GM12878 (cell line): ENCODE data around the gene PRDM2. TPM values are rescaled to one million over a fixed set of nuclear protein-coding genes. Genes with fewer than 3 reads are reported as not detected.

Source experiments
- ATAC-seq: fragments of 200-7000 bp; cut with Tn5 transposase; 3 replicates; pipeline ENCODE4 v1.9.1; 2020; ENCODE audit warnings: mild to moderate bottlenecking, moderate library complexity
- BruUV-seq: library from RNA; stranded (reverse); fragments of 400-500 nt; replicated peaks from 2 replicates; lab custom pipeline; 2021; lab: Mats Ljungman, UMichigan
- CTCF ChIA-PET: fragments of 300-600 bp; sonication (Branson Sonifier 250); formaldehyde crosslinking; extraction: SDS; loops from one replicate; lab custom pipeline; 2021; ENCODE audit warnings: inconsistent platforms; lab: Yijun Ruan, JAX
- POLR2A ChIA-PET: fragments of 350-600 bp; formaldehyde crosslinking; extraction: SDS; loops from one replicate; lab custom pipeline; 2021; ENCODE audit warnings: inconsistent platforms; lab: Charles Lee
- RAD21 ChIA-PET: fragments of 300-600 bp; sonication (Branson Sonifier 250); formaldehyde crosslinking; loops from one replicate; lab custom pipeline; 2023; ENCODE audit warnings: antibody characterized with exemption; ENCODE audit not compliant: unreplicated experiment; lab: Charles Lee
- SMC1A ChIA-PET: fragments of 300-600 bp; sonication (Branson Sonifier 250); formaldehyde crosslinking; loops from one replicate; lab custom pipeline; 2023; ENCODE audit not compliant: unreplicated experiment, uncharacterized antibody; lab: Charles Lee
- DNase-seq: peaks from one replicate; pipeline ENCODE4 v3.0.0-alpha.2; 2011; ENCODE audit warnings: low read depth, low spot score
- FAIRE-seq: peaks from 3 replicates; lab custom pipeline; 2011; peaks lifted over from hg19 to GRCh38; lab: Jason Lieb, UNC
- H2AFZ ChIP-seq: 2 replicates; pipeline ENCODE4 v1.6.0; 2011; ENCODE audit warnings: low read depth, low read length, control low read depth; ENCODE audit not compliant: control insufficient read depth
- H3K27ac ChIP-seq: 2 replicates; pipeline ENCODE4 v1.5.1; 2011; ENCODE audit warnings: control low read depth; ENCODE audit not compliant: control insufficient read depth, insufficient read depth
- H3K27me3 ChIP-seq, 2 experiments: replicated peaks in 1 of 2; 2 replicates each; pipeline versions ENCODE4 v1.6.0 to v1.6.1; 2011; ENCODE audit warnings: low read length in 1 of 2; ENCODE audit not compliant: control insufficient read depth in 2 of 2, insufficient read depth in 2 of 2
- H3K36me3 ChIP-seq, 2 experiments: 2 replicates each; pipeline ENCODE4 v1.5.1; 2011; ENCODE audit warnings: low read length in 1 of 2; ENCODE audit not compliant: control insufficient read depth in 2 of 2, insufficient read depth in 2 of 2
- H3K4me1 ChIP-seq: 2 replicates; pipeline ENCODE4 v1.6.1; 2011; ENCODE audit warnings: mild to moderate bottlenecking, low read length, moderate library complexity, mixed read lengths; ENCODE audit not compliant: control insufficient read depth, insufficient read depth
- H3K4me2 ChIP-seq: 2 replicates; pipeline ENCODE4 v1.6.0; 2011; ENCODE audit warnings: control low read depth; ENCODE audit not compliant: control insufficient read depth, insufficient read depth
- H3K4me3 ChIP-seq: fragments of 200-600 bp; sonication (generic); 2 replicates; pipeline ENCODE4 v1.5.1; 2016
- H3K79me2 ChIP-seq: 2 replicates; pipeline ENCODE4 v1.6.0; 2011; ENCODE audit warnings: low read length; ENCODE audit not compliant: control insufficient read depth, insufficient read depth
- H3K9ac ChIP-seq: 2 replicates; pipeline ENCODE4 v1.8.0; 2011; ENCODE audit warnings: low read length, control low read depth, mixed read lengths; ENCODE audit not compliant: control insufficient read depth, insufficient read depth
- H3K9me3 ChIP-seq: replicated peaks from 3 replicates; pipeline ENCODE4 v1.5.1; 2011; ENCODE audit warnings: mild to moderate bottlenecking, low read length; ENCODE audit not compliant: control insufficient read depth, insufficient read depth
- H4K20me1 ChIP-seq: 2 replicates; pipeline ENCODE4 v1.6.0; 2011; ENCODE audit not compliant: control insufficient read depth, insufficient read depth
- ELK1 ChIP-seq: IDR thresholded peaks from 2 replicates; pipeline ENCODE4 v1.6.1; 2012; ENCODE audit warnings: low read depth, low read length, improper control_type of control experiment
- MLLT1 ChIP-seq: fragments of 450-650 bp; IDR thresholded peaks from 2 replicates; pipeline ENCODE4 v1.6.1; 2016; ENCODE audit warnings: mild to moderate bottlenecking
- MTA2 ChIP-seq: fragments of 450-650 bp; IDR thresholded peaks from 2 replicates; pipeline ENCODE4 v1.6.1; 2016; ENCODE audit warnings: low read depth, mild to moderate bottlenecking, moderate library complexity
- RCOR1 ChIP-seq: conservative IDR thresholded peaks from 2 replicates; pipeline ENCODE4 v1.6.1; 2012; ENCODE audit warnings: low read depth, low read length, improper control_type of control experiment
- RUNX3 ChIP-seq: IDR thresholded peaks from 2 replicates; pipeline ENCODE4 v1.6.1; 2012; ENCODE audit warnings: low read length, inconsistent platforms
- SIN3A ChIP-seq: IDR thresholded peaks from 2 replicates; pipeline ENCODE4 v1.6.1; 2012; ENCODE audit warnings: low read depth, low read length, improper control_type of control experiment
- STAT1 ChIP-seq: fragments of 450-650 bp; conservative IDR thresholded peaks from 2 replicates; pipeline ENCODE4 v1.6.1; 2014; ENCODE audit warnings: antibody characterized with exemption, mild to moderate bottlenecking
- STAT3 ChIP-seq: IDR thresholded peaks from 2 replicates; pipeline ENCODE4 v1.6.1; 2011; ENCODE audit warnings: low read depth, low read length, improper control_type of control experiment
- WRNIP1 ChIP-seq: IDR thresholded peaks from 2 replicates; pipeline ENCODE4 v1.6.1; 2011; ENCODE audit warnings: low read depth, low read length, improper control_type of control experiment, borderline replicate concordance
- ZBTB33 ChIP-seq: fragments of 450-650 bp; IDR thresholded peaks from 2 replicates; pipeline ENCODE4 v1.6.1; 2017; ENCODE audit warnings: mild to moderate bottlenecking
- ZBTB40 ChIP-seq: fragments of 450-650 bp; IDR thresholded peaks from 2 replicates; pipeline ENCODE4 v1.6.1; 2016; ENCODE audit warnings: mild to moderate bottlenecking, moderate library complexity, borderline replicate concordance
- WGBS: methylation state at CpG from one replicate; pipeline ENCODE4 v1.1.6; 2016; ENCODE audit warnings: low lambda C conversion rate; ENCODE audit not compliant: insufficient replicate concordance, insufficient coverage; ENCODE audit errors: missing lambda C conversion rate; 5-methylcytosine and 5-hydroxymethylcytosine counted together
- in situ Hi-C: fragments of 300-500 bp; cut with MboI; formaldehyde crosslinking; loops from 9 replicates; pipeline ENCODE4 v1.14.3; 2018; ENCODE audit warnings: mixed read lengths
- intact Hi-C: fragments of 100-400 bp; cut with micrococcal nuclease; formaldehyde crosslinking; loops from one replicate; pipeline ENCODE4 v1.14.2; 2022; ENCODE audit not compliant: unreplicated experiment
- polyA plus RNA-seq, 11 experiments: library from polyadenylated mRNA; depleted of rRNA in 4 of 11; unstranded in 6 of 11; stranded (reverse) in 5 of 11; fragments of >200 nt; fragmentation: Nextera tagmentation in 4 of 11; fragmentation: Illumina TruSeq in 1 of 11; extraction: Ambion mirVana in 4 of 11; extraction: Trizol in 1 of 11; gene quantifications; 1 replicate in 1 of 11; 2 replicates in 10 of 11; pipeline versions ENCODE4 v1.2.1 to v1.2.3, GENCODE V29; 2011 to 2016; ENCODE audit warnings: inconsistent platforms in 2 of 11, missing spikeins in 2 of 11, low read depth in 1 of 11
- total RNA-seq, 4 experiments: library from RNA; depleted of rRNA in 3 of 4; stranded (reverse); fragments of >200 nt in 3 of 4; fragmentation: Illumina TruSeq in 1 of 4; extraction: Trizol in 1 of 4; gene quantifications; 2 replicates each; pipeline versions ENCODE4 v1.2.1 to v1.2.3, GENCODE V29; 2013 to 2021

Gene PRDM2
- total and polyA plus RNA-seq, 10 of the 15 experiments (the other 5 are each of a cell fraction or from before 2014, with no cell fraction given): 8.4 to 45.1 (median 23.5) TPM

- peaks cover 19% of the 10 kb centered on the region for H3K4me1 ChIP-seq
- in situ Hi-C loops: no loop called here
- RAD21 ChIA-PET: interaction anchor here (0.6 to 1.6 kb wide), 3 partner anchors 26 to 31 kb away, joined by 3 to 7 read pairs (median 4); no protein-coding TSS in a partner anchor
- no peaks in the 10 kb centered on the region; the same call in 2 of the 3 replicates for H3K9me3 ChIP-seq
- SMC1A ChIA-PET: interaction anchor here (1.0 to 1.7 kb wide), 4 partner anchors 9 to 31 kb away, joined by 3 to 10 read pairs (median 4); no protein-coding TSS in a partner anchor
- no TSS peak for BruUV-seq
- peak overlapping the region; percentile 88 for H2AFZ ChIP-seq
- peaks cover 53% of the 10 kb centered on the region for H3K79me2 ChIP-seq
- H3K4me3 ChIP-seq: peak overlapping the region; percentile 89
- no peaks in the 10 kb centered on the region for H4K20me1 ChIP-seq
- H3K4me2 ChIP-seq: peak overlapping the region; percentile 100
- peak overlapping the region; percentile 96 for H3K27ac ChIP-seq
- no peaks in the 10 kb centered on the region for H3K36me3 ChIP-seq
- peak overlapping the region; percentile 90 for H3K9ac ChIP-seq
- no peaks in the 10 kb centered on the region for H3K27me3 ChIP-seq
- intact Hi-C loops: no loop called here
- CTCF ChIA-PET: interaction anchor here (1.0 to 2.2 kb wide), 2 partner anchors 13 to 26 kb away, joined by 3 to 15 read pairs; no protein-coding TSS in a partner anchor
- DNase-seq (no peak), ATAC-seq (no peak), FAIRE-seq (no peak)
- POLR2A ChIA-PET: no interaction called here
- 52% methylated on average over 16 of the region's 16 CpGs for WGBS
- no peak for TF ChIP-seq RUNX3
- TF ChIP-seq ZBTB33: peak; percentile 77; the same call in 1 of the 2 replicates
- no peak for TF ChIP-seq STAT3
- peak; percentile 98 for TF ChIP-seq MLLT1
- TF ChIP-seq ZBTB40: peak; percentile 69
- TF ChIP-seq RCOR1: no peak
- TF ChIP-seq ELK1: no peak
- 0 out of 2 replicates have a peak, but pooled peaks have one; percentile 26 for TF ChIP-seq STAT1
- no peak for TF ChIP-seq WRNIP1
- 0 out of 2 replicates have a peak, but pooled peaks have one; percentile 25 for TF ChIP-seq SIN3A
- 0 out of 2 replicates have a peak, but pooled peaks have one; percentile 24 for TF ChIP-seq MTA2
These were observed 478 bp upstream of the PRDM2 start for GRCh38 chr1:13699510-13699909.
